HG03196 (cell line): ENCODE data around the gene CXCR6.
"Not testable (repeated sequence)": the region's sequence is repeated elsewhere in the genome, so short reads cannot be mapped to it uniquely, and the experiment has no call there.

ENCODE experiments used
- ATAC-seq: cut with Tn5 transposase; IDR thresholded peaks from one replicate; pipeline ENCODE4 v1.9.1; 2021; ENCODE audit not compliant: unreplicated experiment

The CXCR6 gene

DNA sequence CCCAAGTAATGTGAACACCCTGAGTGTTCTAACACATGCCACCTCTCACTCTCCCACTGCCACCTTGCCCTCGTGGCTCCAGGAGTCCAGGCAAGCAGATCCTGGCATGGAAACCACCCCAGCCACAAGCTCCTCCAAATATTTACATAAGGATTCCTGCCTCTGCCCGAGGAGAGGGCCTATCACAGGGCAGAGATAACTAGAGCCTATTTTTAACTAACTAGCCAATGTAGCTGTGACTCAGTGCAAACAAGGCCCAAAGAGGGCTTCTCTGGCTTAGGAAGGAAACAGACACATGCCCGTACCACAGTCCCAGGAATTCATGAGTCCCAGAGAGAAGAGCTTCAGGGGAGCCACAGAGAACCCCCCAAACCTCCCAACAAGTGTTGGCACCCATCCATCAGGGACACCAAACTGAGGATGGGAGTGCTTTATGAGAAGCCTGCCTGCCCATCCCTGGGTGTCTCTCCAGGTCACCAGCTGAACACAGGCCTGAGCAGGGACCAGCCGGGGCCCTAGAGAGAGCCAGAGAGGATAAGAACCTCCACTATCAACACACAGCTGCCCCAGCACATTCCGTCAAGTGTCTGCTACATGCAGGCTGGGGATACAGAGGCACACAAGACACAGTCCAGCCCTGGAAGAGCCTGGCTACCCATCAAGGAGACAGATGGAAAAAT is 43.2 kb downstream of the CXCR6 start:
- no peak for ATAC-seq

- ATAC-seq = no peak
Observed at GRCh38 chr3:45987368-45988291, 44.4 kb downstream of the CXCR6 start.

GRCh38 chr3:45988362-45988761 is 45.1 kb downstream of the CXCR6 start:
- no peak for ATAC-seq

DNA sequence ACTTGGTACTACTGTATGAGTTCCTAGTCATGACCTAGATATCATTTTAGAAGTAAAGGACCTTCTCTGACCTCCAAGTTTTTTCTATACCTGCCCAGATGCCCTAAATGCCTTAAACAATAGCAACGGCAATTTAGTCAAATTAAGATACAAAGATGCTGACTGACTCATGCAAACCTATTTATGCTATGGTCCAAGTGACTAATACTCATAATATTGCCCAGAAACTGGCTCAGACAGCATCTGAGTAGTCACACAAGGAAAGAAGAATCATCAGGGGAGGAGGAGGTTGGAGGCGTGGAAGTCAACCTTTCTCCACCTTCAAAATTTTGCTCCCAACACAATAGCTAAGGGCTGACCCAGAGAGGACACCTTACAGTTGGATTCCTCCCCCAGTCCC is 45.5 kb downstream of the CXCR6 start:
- ATAC-seq = no peak

DNA sequence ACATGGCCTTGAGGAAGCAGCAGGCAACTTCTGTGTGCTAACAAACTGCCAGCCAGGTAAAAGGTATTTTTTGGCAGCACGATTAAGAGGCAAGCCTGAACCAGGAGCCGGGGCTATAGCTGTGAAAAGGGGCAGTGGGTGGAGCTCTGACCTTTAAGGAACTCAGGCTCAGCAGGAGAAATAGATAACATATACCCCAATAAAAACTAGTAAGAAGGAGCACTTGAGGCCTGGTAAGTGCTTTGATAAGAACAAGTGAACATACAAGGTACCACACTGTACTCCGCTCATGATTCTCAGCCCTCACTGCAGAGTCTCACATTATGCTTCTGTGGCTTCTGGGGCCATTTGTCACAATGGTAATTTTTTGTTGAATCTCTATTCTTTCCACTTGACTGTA is 46.9 kb downstream of the CXCR6 start:
- ATAC-seq = no peak

DNA sequence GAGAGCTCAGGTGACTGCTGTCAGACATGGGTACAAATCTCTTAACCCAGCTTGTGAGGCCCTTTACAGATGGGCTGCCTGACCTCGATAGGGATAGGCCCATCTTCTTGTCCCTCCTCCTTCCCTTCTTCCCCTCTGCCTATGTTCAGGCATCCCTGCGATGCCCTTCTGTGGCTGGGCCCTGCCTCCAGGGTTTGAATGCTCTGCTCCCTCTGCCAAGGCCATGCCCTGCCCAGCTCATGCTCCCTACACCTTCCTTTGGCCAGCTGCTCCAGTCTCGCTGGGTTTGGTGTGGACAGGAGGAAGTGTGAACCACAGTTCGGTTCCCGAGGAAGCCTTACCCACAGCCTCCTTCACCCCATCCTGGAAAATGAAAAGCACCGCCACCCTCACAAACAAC is 48.1 kb downstream of the CXCR6 start:
- no peak for ATAC-seq

- no peak for ATAC-seq
Observed at GRCh38 chr3:45992133-45992729, 49.0 kb downstream of the CXCR6 start.

DNA sequence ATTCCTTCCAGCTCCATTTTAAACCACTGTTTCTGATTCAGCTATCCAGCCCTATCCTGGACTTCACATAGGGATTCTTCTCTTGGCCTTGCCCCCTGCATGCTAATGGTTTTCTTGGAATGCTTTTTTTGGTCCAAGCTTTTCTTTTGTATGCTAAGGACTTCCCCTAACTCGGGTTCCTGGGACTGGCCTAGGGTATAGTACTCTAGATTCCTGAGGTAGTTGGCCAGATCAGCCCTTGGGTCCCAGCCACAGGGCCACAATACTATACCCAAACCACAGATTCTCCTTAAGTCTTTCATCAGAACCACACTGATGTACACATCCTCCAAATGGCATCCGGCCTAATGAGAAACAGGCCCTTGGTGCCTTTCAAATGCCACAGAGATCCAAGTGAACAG is 49.6 kb downstream of the CXCR6 start:
- no peak for ATAC-seq

GRCh38 chr3:45993421-45994027 is 50.3 kb downstream of the CXCR6 start:
- no peak for ATAC-seq

DNA sequence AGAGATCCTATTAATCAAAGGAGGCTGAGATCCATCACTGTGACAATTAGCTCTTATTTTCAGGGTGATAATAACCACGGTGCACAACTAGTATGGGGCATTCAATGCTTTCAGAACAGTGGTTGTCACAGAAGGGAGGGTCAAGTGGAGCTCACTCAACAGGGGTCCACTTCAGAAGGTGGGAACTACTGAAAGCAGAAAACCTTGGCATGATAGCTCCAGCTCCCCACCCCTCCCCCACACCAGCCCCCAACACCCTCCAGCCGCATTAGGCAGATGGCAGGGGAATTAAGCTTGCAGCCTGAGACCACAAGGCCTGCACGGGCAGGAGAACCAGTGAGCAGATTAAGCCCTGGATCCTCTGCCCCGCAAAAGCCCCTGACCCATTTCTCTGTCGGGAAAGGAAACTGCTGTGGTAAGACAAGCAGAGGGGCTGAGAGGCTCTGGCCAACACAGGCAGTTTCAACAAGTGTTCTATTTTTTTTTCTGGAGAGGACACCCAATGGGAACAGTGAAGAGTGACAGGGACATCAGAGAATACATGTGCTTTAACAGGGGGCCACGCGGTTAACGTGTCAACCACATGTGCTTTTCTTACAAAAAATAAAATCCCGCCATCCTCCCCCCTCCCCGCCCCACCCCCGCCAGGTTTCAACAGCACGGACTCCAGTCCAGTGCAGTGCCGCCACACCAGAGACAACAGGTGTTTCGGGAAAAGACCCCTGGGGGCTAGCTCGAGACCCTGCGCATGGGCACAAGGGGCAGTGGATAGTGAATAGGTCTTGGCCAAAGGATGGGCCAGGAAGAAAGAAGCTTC is 51.4 kb downstream of the CXCR6 start:
- peak; percentile 9 for ATAC-seq

DNA sequence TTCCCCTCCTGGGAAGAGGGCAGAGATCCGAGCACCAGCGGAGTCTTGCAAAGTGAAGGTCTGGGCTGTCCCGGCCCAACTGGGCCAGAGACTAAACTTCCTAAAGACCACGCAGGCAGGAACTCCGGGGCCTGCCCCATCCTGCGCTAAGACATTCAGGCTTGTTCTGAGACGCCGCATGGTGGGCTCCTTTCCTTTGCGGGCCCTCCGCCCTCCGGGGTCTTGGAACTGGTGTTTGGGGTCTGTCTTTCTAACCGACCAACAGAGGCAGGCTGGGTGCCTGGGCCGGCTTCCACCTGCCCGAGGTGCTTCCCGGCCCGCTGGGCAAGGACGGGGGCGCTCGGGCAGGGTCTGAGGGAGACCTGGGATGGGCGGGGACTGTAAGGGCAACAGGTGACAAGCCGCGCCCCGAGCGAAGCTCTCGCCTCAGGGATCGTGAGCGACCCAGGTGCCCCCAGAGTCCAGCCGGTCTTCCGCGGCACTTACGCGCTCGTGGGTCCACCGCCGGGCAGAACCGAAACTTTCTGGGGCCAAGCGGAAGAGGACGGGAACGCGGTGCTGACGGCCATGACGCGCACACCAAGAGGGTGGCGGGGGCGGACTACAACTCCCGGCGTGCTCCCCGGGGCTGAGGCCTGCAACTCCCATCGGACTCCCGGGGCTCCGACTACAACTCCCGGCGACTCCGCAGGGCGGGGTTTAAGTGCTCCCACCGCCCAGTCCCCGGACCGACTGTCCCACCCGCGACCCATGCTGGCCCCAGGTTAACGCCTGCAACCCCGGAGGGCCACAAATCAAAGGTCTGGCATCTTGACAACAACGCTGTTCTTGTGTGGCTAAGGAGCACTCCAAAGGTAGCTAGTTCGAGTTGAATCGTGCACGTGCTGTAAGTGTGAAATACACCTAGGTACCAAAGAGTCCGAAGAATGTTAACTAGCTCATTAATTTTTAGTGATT is 52.2 kb downstream of the CXCR6 start, which contains the start of gene FYCO1:
FYCO1 (minus strand) TSS at position 589 of the 957 bp plus-strand sequence. CDS start 10,914 bp downstream, outside the sequence.
- ATAC-seq = peak; percentile 90

DNA sequence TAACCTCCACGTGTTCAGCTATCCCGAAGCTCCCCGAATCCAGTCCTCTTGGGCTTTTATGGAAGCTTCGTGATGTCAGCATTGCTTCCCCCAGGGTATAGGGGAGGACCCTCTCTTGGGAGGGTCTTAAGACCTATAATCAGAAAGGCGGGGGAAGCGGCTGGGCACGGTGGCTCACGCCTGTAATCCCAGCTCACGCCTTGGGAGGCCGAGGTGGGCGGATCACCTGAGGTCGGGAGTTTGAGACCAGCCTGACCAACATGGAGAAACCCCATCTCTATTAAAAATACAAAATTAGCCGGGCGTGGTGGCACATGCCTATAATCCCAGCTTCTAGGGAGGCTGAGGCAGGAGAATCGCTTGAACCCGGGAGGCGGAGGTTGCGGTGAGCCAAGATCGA is 54.2 kb downstream of the CXCR6 start:
- not testable (repeated sequence) for ATAC-seq

GRCh38 chr3:45997942-45998341 is 54.7 kb downstream of the CXCR6 start:
- ATAC-seq = no peak
